PC-3 (cell line): ENCODE results near the gene NUAK2. TPM values are rescaled to one million over a fixed set of nuclear protein-coding genes. Genes with fewer than 3 reads are reported as not detected.

Experiments used
- ATAC-seq: fragments of 200-7000 bp; cut with Tn5 transposase; 2 replicates; pipeline ENCODE4 v1.9.1; 2020; ENCODE audit warnings: mild to moderate bottlenecking, moderate library complexity
- BruUV-seq: library from RNA; stranded (reverse); fragments of 400-500 nt; replicated peaks from 2 replicates; lab custom pipeline; 2021; lab: Mats Ljungman, UMichigan
- CTCF ChIA-PET: fragments of 300-600 bp; sonication (Branson Sonifier 250); formaldehyde crosslinking; loops from one replicate; lab custom pipeline; 2022; ENCODE audit warnings: antibody characterized with exemption; lab: Charles Lee
- POLR2A ChIA-PET: fragments of 300-600 bp; sonication (Branson Sonifier 250); formaldehyde crosslinking; loops from one replicate; lab custom pipeline; 2022; ENCODE audit warnings: antibody characterized with exemption; ENCODE audit not compliant: unreplicated experiment; lab: Charles Lee
- DNase-seq: peaks from one replicate; pipeline ENCODE4 v3.0.0-alpha.2; 2015
- H2AFZ ChIP-seq: fragments of 300-600 bp; sonication (generic); 2 replicates; pipeline ENCODE4 v1.6.0; 2016; ENCODE audit warnings: antibody characterized with exemption, low read length
- H3F3A ChIP-seq: fragments of 300-600 bp; sonication (generic); one replicate; pipeline ENCODE4 v1.6.0; 2017; ENCODE audit warnings: antibody characterized with exemption, low read length, control low read depth, mild to moderate bottlenecking; ENCODE audit not compliant: unreplicated experiment
- H3K27ac ChIP-seq: fragments of 300-600 bp; sonication (generic); 2 replicates; pipeline ENCODE4 v1.5.1; 2016; ENCODE audit warnings: mild to moderate bottlenecking, low read length
- H3K27me3 ChIP-seq: fragments of 300-600 bp; sonication (generic); 2 replicates; pipeline ENCODE4 v1.6.1; 2016; ENCODE audit warnings: low read length, mixed read lengths
- H3K36me3 ChIP-seq: fragments of 300-600 bp; sonication (generic); 2 replicates; pipeline ENCODE4 v1.6.1; 2016; ENCODE audit warnings: low read depth, mixed run types, low read length, mixed read lengths
- H3K4me1 ChIP-seq: fragments of 300-600 bp; sonication (generic); 2 replicates; pipeline ENCODE4 v1.5.1; 2016; ENCODE audit warnings: low read length; ENCODE audit not compliant: insufficient read depth
- H3K4me2 ChIP-seq: fragments of 300-600 bp; sonication (generic); 2 replicates; pipeline ENCODE4 v1.6.0; 2016; ENCODE audit warnings: low read length
- H3K4me3 ChIP-seq: fragments of 300-600 bp; sonication (generic); 2 replicates; pipeline ENCODE4 v1.5.1; 2016; ENCODE audit warnings: mild to moderate bottlenecking, low read length, mixed read lengths
- H3K79me2 ChIP-seq: fragments of 300-600 bp; sonication (generic); 2 replicates; pipeline ENCODE4 v1.6.1; 2017; ENCODE audit warnings: low read length, mixed read lengths
- H3K9ac ChIP-seq: fragments of 300-600 bp; sonication (generic); 2 replicates; pipeline ENCODE4 v1.6.0; 2016; ENCODE audit warnings: mild to moderate bottlenecking, low read length
- H3K9me2 ChIP-seq: fragments of 300-600 bp; sonication (generic); replicated peaks from 2 replicates; pipeline ENCODE4 v1.6.1; 2016; ENCODE audit warnings: mixed run types, low read length, mixed read lengths
- H3K9me3 ChIP-seq: fragments of 300-600 bp; sonication (generic); 2 replicates; pipeline ENCODE4 v1.6.1; 2016; ENCODE audit warnings: low read length, mixed read lengths
- H4K20me1 ChIP-seq: fragments of 300-600 bp; sonication (generic); 2 replicates; pipeline ENCODE4 v1.6.1; 2016; ENCODE audit warnings: low read length, mixed read lengths
- CTCF ChIP-seq: fragments of 300-600 bp; sonication (generic); conservative IDR thresholded peaks from 2 replicates; pipeline ENCODE4 v1.5.1; 2017; ENCODE audit warnings: antibody characterized with exemption, low read depth, mild to moderate bottlenecking, low read length
- EZH2 ChIP-seq: fragments of 300-600 bp; sonication (generic); IDR thresholded peaks from one replicate; pipeline ENCODE4 v1.6.1; 2017; ENCODE audit warnings: antibody characterized with exemption, mild to moderate bottlenecking, low read length; ENCODE audit not compliant: unreplicated experiment
- EZH2phosphoT487 ChIP-seq: fragments of 300-600 bp; sonication (generic); IDR thresholded peaks from 2 replicates; pipeline ENCODE4 v1.6.1; 2018; ENCODE audit warnings: mild to moderate bottlenecking, antibody characterized with exemption, low read length, borderline replicate concordance
- intact Hi-C: fragments of 100-400 bp; cut with micrococcal nuclease; formaldehyde crosslinking; loops from 2 replicates; pipeline ENCODE4 v1.9.0; 2023
- total RNA-seq: library from RNA; depleted of rRNA; stranded (reverse); fragments of >200 nt; gene quantifications from 2 replicates; pipeline ENCODE4 v1.2.3, GENCODE V29; 2014

NUAK2 gene
- total RNA-seq, 1 experiment from 2014 or later = 3.8 TPM

GRCh38 chr1:205275133-205275532 is 46.4 kb downstream of the NUAK2 start:
- POLR2A ChIA-PET = no interaction called here

GRCh38 chr1:205274041-205274691 is 47.4 kb downstream of the NUAK2 start:
- intact Hi-C loops = no loop called here
- Histone ChIP-seq H3K36me3 (no peaks in the 10 kb centered on the region), H3K79me2 (no peaks in the 10 kb centered on the region), H4K20me1 (no peaks in the 10 kb centered on the region), H3K9ac (no peak overlapping the region), H3K9me3 (no peaks in the 10 kb centered on the region), H3K27ac (no peak overlapping the region), H3K27me3 (no peaks in the 10 kb centered on the region), H2AFZ (no peak overlapping the region), H3K4me2 (no peak overlapping the region), H3K4me1 (peaks cover 16% of the 10 kb centered on the region), H3K9me2 (no peaks in the 10 kb centered on the region), H3F3A (no peaks in the 10 kb centered on the region), H3K4me3 (no peak overlapping the region)
- ChIA-PET POLR2A (interaction anchor here (1.0 kb wide), 1 partner anchor 51 kb away, joined by 5 read pairs; no protein-coding TSS in a partner anchor), CTCF (interaction anchor here (0.6 to 1.6 kb wide), 15 partner anchors 10 to 250 kb away, joined by 3 to 103 read pairs (median 7); partner anchors contain the start of genes NUAK2 and TMCC2)
- no peak for TF ChIP-seq EZH2phosphoT487
- no peak for TF ChIP-seq CTCF
- no peak for TF ChIP-seq EZH2
- BruUV-seq = no TSS peak
- DNase-seq = no peak
- ATAC-seq = no peak

More at GRCh38 chr1:205275133-205275532, 46.4 kb downstream of the NUAK2 start:
- H3K4me2 ChIP-seq = no peak overlapping the region
- no peaks in the 10 kb centered on the region for H3K9me3 ChIP-seq
- H3K4me1 ChIP-seq = peaks cover 18% of the 10 kb centered on the region
- CTCF ChIA-PET = interaction anchor here (1.2 to 1.7 kb wide), 3 partner anchors 10 to 50 kb away, joined by 4 to 9 read pairs (median 4); no protein-coding TSS in a partner anchor
- no peak overlapping the region for H3K4me3 ChIP-seq
- no peaks in the 10 kb centered on the region for H3K79me2 ChIP-seq
- DNase-seq (no peak), ATAC-seq (no peak)
- no TSS peak for BruUV-seq
- H3K9ac ChIP-seq = no peak overlapping the region
- H2AFZ ChIP-seq = no peak overlapping the region
- intact Hi-C loops = no loop called here
- no peaks in the 10 kb centered on the region for H3K27me3 ChIP-seq
- H4K20me1 ChIP-seq = no peaks in the 10 kb centered on the region
- no peak overlapping the region for H3K27ac ChIP-seq
- H3K9me2 ChIP-seq = no peaks in the 10 kb centered on the region
- H3F3A ChIP-seq = no peaks in the 10 kb centered on the region
- H3K36me3 ChIP-seq = no peaks in the 10 kb centered on the region
- TF ChIP-seq CTCF = no peak
- no peak for TF ChIP-seq EZH2

DNA sequence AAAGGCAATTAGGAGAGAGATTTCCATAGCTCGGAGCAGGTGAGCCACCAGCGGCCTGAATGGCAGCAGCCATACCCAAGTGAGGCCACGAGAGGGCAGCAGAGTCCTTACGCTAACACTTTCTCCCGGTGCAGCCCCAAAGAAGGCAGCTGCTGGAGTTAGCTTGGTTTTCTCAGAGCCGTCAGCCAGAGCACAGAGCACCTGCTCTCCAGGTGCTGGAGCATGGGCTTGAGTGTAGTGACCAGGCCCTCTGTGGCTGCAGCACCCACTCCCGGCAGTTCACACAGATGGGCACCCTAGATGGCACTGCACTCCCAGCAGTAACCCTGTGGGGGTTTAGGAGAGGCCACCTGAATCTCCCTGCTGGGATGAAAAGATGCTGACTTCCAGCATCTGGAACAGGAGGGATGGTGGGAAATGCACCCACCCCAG is 48.0 kb downstream of the NUAK2 start:
- DNase-seq = peak; percentile 93
- POLR2A ChIA-PET = interaction anchor here (1.0 kb wide), 1 partner anchor 52 kb away, joined by 5 read pairs; no protein-coding TSS in a partner anchor

More for the DNA sequence above, 48.0 kb downstream of the NUAK2 start:
- Histone ChIP-seq H3K4me3 (no peak overlapping the region), H3K79me2 (no peaks in the 10 kb centered on the region), H3K9ac (no peak overlapping the region), H3K9me2 (no peaks in the 10 kb centered on the region), H3K27me3 (no peaks in the 10 kb centered on the region), H3F3A (no peaks in the 10 kb centered on the region), H3K36me3 (no peaks in the 10 kb centered on the region), H3K9me3 (no peaks in the 10 kb centered on the region), H2AFZ (no peak overlapping the region), H3K4me1 (peaks cover 16% of the 10 kb centered on the region), H4K20me1 (no peaks in the 10 kb centered on the region), H3K4me2 (no peak overlapping the region), H3K27ac (no peak overlapping the region)
- CTCF ChIA-PET = interaction anchor here (0.5 to 1.6 kb wide), 17 partner anchors 11 to 251 kb away, joined by 3 to 103 read pairs (median 5); partner anchors contain the start of genes NUAK2 and TMCC2
- intact Hi-C loops = loop anchor here (1.0 kb wide), 2 partner anchors 48 to 52 kb away; partner anchors contain the start of gene NUAK2
- BruUV-seq = no TSS peak
- TF ChIP-seq CTCF = peak; percentile 99
- no peak for TF ChIP-seq EZH2
- ATAC-seq = peak; percentile 70
